Stimulated activated CD8-positive, alpha-beta memory T cell treated with anti-CD3 and anti-CD28 coated beads, Interleukin-12 subunit alpha, Interleukin-12 subunit beta, amount 100 ng/mL, for 24 hours (primary cell): ENCODE results near the gene CST11.

ENCODE experiments used
- DNase-seq: peaks from one replicate; pipeline ENCODE4 v3.0.0-alpha.2; 2020; ENCODE audit errors: extremely low read depth

CST11 gene

DNA sequence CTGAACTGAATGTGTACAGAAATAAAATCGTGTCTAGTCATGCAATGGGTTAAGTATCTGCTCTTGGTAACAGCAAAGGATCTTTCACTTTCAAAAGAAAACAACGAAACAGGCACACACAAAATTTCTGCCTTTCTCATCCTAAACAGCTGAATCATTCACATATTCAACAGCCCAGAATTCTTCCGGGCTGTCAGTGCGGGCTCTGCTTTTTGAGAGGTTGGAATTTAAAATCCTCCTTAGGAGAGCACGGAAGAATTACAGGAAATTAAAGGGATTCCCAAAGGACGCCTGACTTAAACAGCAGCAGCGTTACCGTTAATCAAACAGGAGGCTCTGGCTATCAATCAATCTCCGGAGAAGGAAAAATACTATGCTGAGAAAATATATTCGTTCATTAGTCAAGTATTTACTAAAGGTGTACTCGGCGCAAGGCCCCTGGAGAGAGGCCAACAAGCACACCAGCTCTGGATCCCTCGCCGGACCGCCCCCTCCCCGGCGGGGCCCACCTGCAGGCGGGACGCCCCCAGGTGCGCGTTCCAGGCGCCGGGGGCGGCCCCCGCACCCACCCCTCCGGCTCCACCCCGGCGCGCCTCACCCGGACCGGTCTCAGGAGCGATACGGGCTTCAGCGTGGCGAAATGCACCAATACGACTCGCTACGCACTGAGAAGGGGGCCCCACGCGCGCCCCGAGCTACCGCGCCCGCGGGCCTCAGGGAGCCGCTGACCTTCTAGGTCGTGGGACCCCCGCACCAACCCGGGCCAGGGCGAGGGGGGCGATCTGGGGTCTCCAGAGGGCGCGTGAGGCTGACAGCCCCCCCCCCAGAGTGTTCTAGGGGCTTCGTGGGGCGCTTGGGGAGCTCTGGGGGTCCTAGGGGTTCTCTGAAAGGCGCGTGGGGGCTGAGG is 32.4 kb downstream of the CST11 start:
- peak; percentile 9 for DNase-seq

DNA sequence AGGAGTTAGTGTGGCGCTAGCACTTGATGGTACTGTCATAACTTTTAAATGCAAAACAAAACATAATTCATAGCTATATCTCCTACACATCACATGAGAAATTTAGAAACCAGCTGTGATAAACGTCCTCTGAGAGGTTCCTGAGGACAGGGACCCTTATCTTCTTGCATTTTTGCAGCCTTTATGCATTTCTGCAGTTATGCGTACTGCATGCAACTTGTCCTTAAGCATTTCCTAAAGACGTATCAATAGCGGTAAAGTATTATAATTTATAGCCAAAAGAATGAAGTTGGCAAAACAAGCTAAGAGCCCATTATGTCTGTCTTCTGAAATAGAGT is 33.0 kb downstream of the CST11 start:
- DNase-seq, result no peak

DNA sequence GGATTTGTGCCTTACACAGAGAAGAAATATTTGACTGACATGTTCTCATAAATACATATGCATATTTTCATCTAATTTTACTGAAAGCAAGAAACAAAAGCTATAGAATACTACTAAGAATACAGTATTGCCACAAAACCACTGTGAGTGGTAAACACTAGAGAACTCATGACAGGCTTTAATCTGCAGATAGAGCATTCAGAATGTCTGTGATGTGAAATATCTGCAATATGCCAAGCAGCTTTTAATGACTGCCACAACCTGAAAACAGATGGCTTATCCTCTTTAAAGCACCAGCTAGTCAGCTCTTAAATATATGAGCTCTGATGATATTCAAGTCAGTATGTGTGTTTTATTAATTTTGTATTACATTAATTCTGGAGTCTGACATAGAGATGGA is 34.8 kb downstream of the CST11 start:
- no peak for DNase-seq

GRCh38 chr20:23415959-23416583 is 36.6 kb downstream of the CST11 start:
- no peak for DNase-seq

DNA sequence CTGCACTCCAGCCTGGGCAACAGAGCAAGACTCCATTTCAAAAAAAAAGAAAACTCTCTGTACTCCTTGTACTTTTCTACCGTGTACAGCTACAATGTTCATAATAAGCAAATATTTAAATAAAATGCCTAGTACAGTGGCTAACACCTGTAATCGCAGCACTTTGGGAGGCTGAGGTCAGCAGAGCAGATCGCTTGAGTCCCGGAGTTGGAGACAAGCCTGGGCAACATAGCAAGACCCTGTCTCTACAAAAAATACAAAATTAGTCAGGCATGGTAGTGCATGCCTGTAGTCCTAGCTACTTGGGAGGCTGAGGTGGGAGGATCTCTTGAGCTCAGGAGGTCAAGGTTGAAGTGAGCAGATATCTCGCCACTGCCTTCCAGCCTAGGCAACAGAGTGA is 37.1 kb downstream of the CST11 start:
- no peak for DNase-seq

DNA sequence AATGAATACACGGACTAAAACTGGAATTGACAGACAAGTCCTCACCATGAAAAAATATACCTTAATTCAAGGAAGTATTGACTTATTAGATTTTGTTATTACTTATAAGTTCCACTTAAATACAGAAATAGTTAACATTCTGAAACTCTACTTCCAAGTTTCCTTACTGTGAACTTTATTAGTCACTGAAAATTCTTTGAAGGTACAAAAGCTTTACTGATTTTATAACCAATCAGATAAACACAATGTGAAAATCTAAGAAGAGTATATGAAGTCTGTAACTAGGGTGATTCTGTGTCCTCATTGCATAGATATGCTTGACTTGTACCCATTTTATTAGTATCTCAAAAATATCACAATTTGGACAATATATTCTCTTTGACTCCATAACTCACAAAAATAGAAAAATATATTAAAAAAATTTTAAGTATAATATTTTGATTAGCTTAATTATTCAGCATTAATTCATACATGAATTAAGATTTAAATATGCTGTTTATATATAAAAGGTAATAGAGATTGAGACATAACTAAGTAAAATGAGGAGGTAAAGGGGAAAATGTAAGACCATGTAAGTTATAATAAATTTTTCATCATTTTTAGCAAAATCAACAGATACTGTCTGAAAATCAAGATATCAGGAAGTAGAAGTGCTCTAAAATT is 38.0 kb downstream of the CST11 start:
- DNase-seq, result no peak

DNA sequence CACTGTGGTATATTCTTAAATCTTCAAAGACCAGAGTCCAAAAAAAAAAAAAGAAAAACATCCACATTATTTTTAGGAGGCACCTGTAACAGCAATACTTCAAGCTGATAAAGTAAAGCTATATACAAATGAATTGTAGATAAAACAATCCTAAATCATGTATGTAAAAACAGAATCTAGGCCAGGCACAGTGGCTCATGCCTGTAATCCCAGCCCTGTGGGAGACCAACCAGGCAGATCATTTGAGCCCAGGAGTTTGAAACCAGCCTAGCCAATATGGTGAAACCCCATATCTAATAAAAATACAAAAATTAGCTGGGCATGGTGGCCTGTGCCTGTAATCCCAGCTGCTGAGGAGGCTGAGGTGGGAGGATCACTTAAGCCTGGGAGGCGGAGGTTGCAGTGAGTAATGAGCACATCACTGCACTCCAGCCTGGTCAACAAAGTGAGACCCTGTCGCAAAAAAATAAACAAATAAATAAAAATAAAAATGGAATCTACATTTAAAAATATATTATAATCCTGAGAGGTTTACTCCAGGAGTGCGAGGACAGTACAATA is 38.7 kb downstream of the CST11 start:
- no peak for DNase-seq

- DNase-seq, result no peak
Observed at GRCh38 chr20:23412026-23412425, 40.6 kb downstream of the CST11 start.

- DNase-seq, result no peak
Observed at GRCh38 chr20:23410916-23411695, 41.6 kb downstream of the CST11 start.

DNA sequence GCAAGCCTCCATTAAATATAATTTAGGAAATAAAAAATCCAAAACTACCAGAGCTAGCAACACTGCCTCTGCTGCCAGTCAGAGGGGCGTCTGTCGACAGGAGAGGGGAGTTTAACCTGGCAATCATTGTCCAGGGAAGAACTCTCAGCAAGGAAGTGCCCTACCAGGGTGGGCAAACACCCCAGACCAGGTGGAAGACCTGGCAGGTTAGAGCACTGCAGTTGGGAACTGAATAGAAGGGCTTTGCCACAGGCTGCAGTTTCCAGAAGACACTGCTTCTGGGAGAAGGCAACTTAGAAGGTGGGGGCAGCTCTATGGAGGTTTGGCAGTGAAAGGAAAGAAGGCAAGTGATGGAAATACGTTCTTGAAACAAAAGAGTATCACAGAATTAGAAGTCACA is 42.9 kb downstream of the CST11 start:
- no peak for DNase-seq

DNA sequence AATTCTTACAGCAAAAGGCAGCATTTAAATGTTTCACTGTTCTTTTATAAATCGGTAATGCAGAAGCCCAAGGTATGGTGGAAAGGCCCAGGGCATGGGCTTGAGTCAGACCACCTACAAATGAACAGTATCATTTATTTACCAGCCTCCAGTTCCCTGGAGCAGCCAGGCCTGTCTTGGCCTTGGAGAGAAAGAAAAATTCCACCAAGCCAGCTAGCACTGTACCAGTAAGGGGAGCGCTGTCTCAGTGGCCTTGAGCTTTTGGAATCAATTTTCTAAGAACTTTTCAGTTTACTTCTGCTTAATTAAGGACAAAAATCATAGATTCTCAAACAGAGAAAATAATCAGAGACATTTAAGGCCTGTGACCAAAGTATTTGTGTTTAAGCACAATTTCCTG is 43.7 kb downstream of the CST11 start:
- DNase-seq, result no peak

DNA sequence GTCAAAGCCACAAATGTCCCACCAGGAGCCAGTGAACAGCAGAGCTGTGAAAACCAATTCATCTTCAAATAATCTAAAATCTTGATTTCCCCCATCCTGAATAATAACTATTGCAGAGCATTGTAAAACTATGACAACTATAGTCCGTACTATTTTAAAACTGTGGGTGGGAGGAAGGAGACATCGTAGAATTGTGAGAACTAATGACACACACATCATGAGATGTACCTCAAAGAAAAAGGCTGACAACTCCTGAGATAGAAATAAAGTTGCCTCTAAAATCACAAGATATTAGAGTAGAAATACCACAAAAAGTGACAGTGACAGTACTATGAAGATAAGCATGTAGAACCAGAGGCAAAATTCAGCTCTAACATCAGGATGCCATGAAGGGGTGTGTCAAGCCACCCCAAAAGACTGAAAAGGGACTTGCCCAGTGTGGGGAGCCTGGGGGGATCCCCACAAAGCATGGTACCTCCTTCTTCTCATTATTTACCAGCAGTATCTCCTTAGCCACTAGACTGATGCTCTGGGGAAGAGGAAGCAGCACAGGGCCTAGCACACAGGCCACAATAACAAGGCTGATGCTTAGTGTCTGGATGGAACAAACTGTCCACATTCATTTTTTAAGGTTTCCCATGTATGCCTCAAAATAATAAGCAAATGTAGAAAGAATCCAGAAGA is 44.8 kb downstream of the CST11 start:
- no peak for DNase-seq

DNA sequence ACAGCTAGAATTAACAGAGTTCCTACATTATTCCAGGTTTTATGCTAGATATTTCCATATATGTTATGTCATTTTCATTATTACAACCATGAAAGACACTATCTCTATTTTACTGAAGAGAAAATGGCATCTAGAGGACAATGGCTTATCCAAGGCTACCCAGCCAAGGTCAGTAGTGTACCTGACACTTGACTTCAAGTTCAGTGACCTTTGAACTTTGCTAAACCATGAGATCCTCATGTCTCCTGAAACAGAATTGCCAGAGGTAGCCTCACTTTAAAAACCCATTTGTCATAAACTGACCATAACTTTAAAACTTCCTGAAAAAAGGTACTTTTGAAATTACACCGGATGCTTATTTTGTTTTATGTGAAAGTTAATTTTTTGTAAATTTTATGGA is 45.8 kb downstream of the CST11 start:
- no peak for DNase-seq

- no peak for DNase-seq
Observed at GRCh38 chr20:23404196-23404595, 48.5 kb downstream of the CST11 start.

DNA sequence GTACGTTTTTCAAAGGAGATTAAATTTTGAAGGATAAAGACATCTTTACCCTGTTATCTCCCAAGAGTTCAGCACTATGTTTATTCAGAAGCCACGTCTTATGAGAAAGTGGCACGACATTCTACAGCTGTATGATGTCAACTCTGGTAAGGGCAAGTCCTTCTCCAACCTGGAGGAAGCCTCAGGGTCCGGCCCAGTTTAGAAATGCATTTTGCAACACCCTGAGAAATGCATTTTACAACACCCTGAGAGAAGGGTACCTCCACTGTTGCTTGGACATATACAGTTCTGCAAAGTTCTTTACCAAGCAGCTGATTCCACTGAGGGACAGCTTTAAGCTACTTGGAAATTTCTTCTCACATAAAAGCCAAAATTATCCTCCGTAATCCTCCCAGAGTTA is 48.9 kb downstream of the CST11 start:
- DNase-seq, result no peak

DNA sequence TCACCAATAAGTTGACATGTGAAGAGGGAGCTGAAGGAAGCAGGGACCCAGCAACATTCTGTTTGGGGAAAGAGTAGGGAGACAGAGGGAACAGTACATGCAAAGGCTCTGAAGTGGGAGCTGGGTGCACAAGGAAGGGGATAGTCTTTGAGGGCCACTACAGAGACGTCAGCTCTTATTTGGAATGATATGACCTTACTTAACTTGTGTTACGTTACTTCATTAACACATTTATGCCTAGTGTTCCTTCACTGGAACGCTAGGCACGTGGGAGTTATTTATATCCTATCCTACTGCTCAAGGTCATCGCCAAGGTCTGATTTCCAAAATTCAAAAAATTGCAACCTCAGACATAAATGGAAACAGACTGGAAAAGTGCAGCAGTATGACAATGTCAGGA is 51.6 kb downstream of the CST11 start:
- DNase-seq, result no peak
